ENCODE results near the gene HDGFL2. TPM values are rescaled to one million over a fixed set of nuclear protein-coding genes. Genes with fewer than 3 reads are reported as not detected.

HDGFL2 gene
- total and polyA plus RNA-seq, 2 of the 8 experiments (the other 6 are each of a cell fraction or from before 2014, with no cell fraction given), result 31.1 to 106 TPM

DNA sequence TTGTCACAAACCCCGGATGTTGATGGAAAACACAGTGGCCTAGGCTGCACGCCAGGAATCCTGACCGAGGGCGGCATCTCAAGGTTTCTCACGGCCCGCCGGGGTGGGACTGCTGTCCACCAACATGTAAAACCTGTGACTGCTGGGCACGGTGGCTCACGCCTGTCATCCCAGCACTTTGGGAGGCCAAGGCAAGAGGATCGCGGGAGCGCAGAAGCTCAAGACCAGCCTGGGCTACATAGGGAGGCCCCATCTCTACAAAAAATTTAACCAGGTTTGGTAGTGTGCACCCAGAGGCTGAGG, 35.0 kb downstream of the HDGFL2 start:
- Histone ChIP-seq H2AFZ (ENCODE audit: low read length) (no peak overlapping the region), H3K4ac (replicated peaks; ENCODE audit: insufficient read length, low read depth, low read length) (no peak overlapping the region), H3K4me2 (ENCODE audit: insufficient read depth in 1 of 2, low read depth in 2 of 2, low read length in 2 of 2) (no peak overlapping the region), H3K79me1 (ENCODE audit: low read depth, low read length) (peaks cover 2% of the 10 kb centered on the region; the same call in 1 of the 2 replicates), H4K91ac (replicated peaks; ENCODE audit: insufficient read length, low read length) (no peak overlapping the region), H3K27me3 (replicated peaks in 1 of 4; ENCODE audit: control insufficient read depth in 3 of 4, extremely low read depth in 1 of 4, insufficient read depth in 3 of 4, low read length in 3 of 4) (peaks cover 2 to 26% (median 21%) of the 10 kb centered on the region in 4 experiments; a peak in 6 of 7 replicates), H3K23me2 (ENCODE audit: low read depth, low read length) (no peaks in the 10 kb centered on the region), H3K18ac (ENCODE audit: extremely low read depth, low read length) (no peak overlapping the region), H2BK5ac (ENCODE audit: low read depth, low read length) (no peak overlapping the region), H3K4me1 (replicated peaks in 1 of 4; ENCODE audit: control insufficient read depth in 3 of 4, insufficient read depth in 4 of 4, low read length in 3 of 4) (no peaks in the 10 kb centered on the region), H3K9me3 (ENCODE audit: insufficient read depth in 2 of 2, low read depth in 1 of 2, low read length in 1 of 2) (no peaks in the 10 kb centered on the region), H2BK15ac (ENCODE audit: low read length) (no peak overlapping the region), H3K4me3 (ENCODE audit: extremely low read depth in 1 of 4, insufficient read depth in 2 of 4, low read depth in 3 of 4, low read length in 4 of 4) (no peak overlapping the region), H2BK20ac (ENCODE audit: low read length) (no peak overlapping the region), H3K23ac (ENCODE audit: insufficient read length) (no peak overlapping the region), H4K8ac (ENCODE audit: extremely low read depth, insufficient read depth, low read length) (no peak overlapping the region), H2AK5ac (ENCODE audit: low read depth, low read length) (no peak overlapping the region), H3K9ac (replicated peaks in 1 of 4; ENCODE audit: extremely low read depth in 1 of 4, low read depth in 3 of 4, low read length in 3 of 4) (no peak overlapping the region), H3K27ac (ENCODE audit: low read depth, low read length) (no peak overlapping the region), H3K14ac (ENCODE audit: insufficient read length) (no peak overlapping the region), H3K56ac (replicated peaks; ENCODE audit: insufficient read length, low read depth, low read length) (no peak overlapping the region), H4K5ac (ENCODE audit: insufficient read length, low read depth, low read length) (no peak overlapping the region), H3K79me2 (ENCODE audit: control insufficient read depth in 1 of 2, insufficient read depth in 2 of 2, low read length in 2 of 2) (no peaks in the 10 kb centered on the region), H2BK12ac (ENCODE audit: low read depth, low read length) (no peak overlapping the region), H3K36me3 (ENCODE audit: control insufficient read depth in 2 of 4, insufficient read depth in 4 of 4, low read length in 3 of 4) (peaks cover 0 to 21% (median 5%) of the 10 kb centered on the region in 4 experiments; a peak in 5 of 8 replicates), H4K20me1 (replicated peaks in 1 of 2; ENCODE audit: control insufficient read depth in 1 of 2, insufficient read depth in 2 of 2, low read length in 2 of 2) (peaks cover 16 to 29% of the 10 kb centered on the region in 2 experiments), H2BK120ac (replicated peaks; ENCODE audit: low read depth, low read length) (no peak overlapping the region)
- WGBS, 2 experiments (ENCODE audit: extremely low coverage in 1 of 2, insufficient coverage in 1 of 2, insufficient read length in 1 of 2, insufficient replicate concordance in 2 of 2, low coverage in 1 of 2, low lambda C conversion rate in 2 of 2, missing lambda C conversion rate in 1 of 2), result 92% methylated on average over 12 of the region's 12 CpGs; no CpG with 5 or more reads in 1 of the 2 experiments
- DNase-seq (ENCODE audit: low read depth in 1 of 2, low spot score in 2 of 2) (no peak), FAIRE-seq (no peak)
- CTCF ChIA-PET (ENCODE audit: partially characterized antibody), result interaction anchor here (0.6 to 5.2 kb wide), 6 partner anchors 9 to 129 kb away, joined by 3 to 40 read pairs (median 4); no protein-coding TSS in a partner anchor
- TF ChIP-seq FOSL1 (IDR thresholded peaks at IDR 0.05; ENCODE audit: insufficient read depth, low read depth, low read length) (no peak), RBBP5 (IDR thresholded peaks at IDR 0.05; ENCODE audit: borderline replicate concordance, low read depth, low read length) (no peak), SRF (IDR thresholded peaks at IDR 0.05; ENCODE audit: low read depth, low read length) (no peak), RFX5 (IDR thresholded peaks at IDR 0.05; ENCODE audit: borderline replicate concordance, low read depth, low read length) (no peak), TAF1 (IDR thresholded peaks at IDR 0.05; ENCODE audit: low read depth, low read length) (no peak), RXRA (IDR thresholded peaks at IDR 0.05; ENCODE audit: insufficient read depth, low read depth, low read length) (no peak), USF2 (IDR thresholded peaks at IDR 0.05; ENCODE audit: low read length) (no peak), SIRT6 (IDR thresholded peaks at IDR 0.05; ENCODE audit: low read length) (no peak), JUND (IDR thresholded peaks at IDR 0.05; ENCODE audit: low read length) (no peak), MAFK (IDR thresholded peaks at IDR 0.05; ENCODE audit: low read depth, low read length) (no peak), HDAC6 (IDR thresholded peaks at IDR 0.05; ENCODE audit: low read depth, low read length) (no peak), SP4 (IDR thresholded peaks at IDR 0.05; ENCODE audit: low read length) (no peak), BCL11A (IDR thresholded peaks at IDR 0.05; ENCODE audit: low read depth in 2 of 2, low read length in 2 of 2) (no peak), SIX5 (IDR thresholded peaks at IDR 0.05; ENCODE audit: low read depth, low read length) (no peak)
- POLR2A ChIA-PET (ENCODE audit: partially characterized antibody), result interaction anchor here (0.7 to 2.8 kb wide), 5 partner anchors 8 to 164 kb away, joined by 4 to 27 read pairs (median 7); partner anchors contain the start of genes MPND and PLIN4
